BE2C (cell line): ENCODE data around the gene UQCC2.

Experiments used
- DNase-seq: peaks from one replicate; pipeline ENCODE4 v3.0.0-alpha.2; 2020
- H3K27me3 ChIP-seq: fragments of 250-450 bp; sonication (Bioruptor Pico); 2 replicates; pipeline ENCODE4 v1.5.1; 2020; ENCODE audit warnings: mild to moderate bottlenecking
- H3K36me3 ChIP-seq: fragments of 250-450 bp; sonication (Bioruptor Pico); 2 replicates; pipeline ENCODE4 v1.5.1; 2020; ENCODE audit warnings: mild to moderate bottlenecking
- H3K4me1 ChIP-seq: fragments of 250-450 bp; sonication (Bioruptor Pico); 2 replicates; pipeline ENCODE4 v1.5.1; 2020
- H3K4me3 ChIP-seq: 2 replicates; pipeline ENCODE4 v1.5.1; 2011; ENCODE audit warnings: low read depth, low read length
- H3K9me3 ChIP-seq: fragments of 250-450 bp; sonication (Bioruptor Pico); 2 replicates; pipeline ENCODE4 v1.5.1; 2020
- TF ChIP-seq, protein P1 (sequence below): IDR thresholded peaks from 2 replicates; pipeline ENCODE4 v1.5.1; 2012; ENCODE audit warnings: mild to moderate bottlenecking, low read depth, low read length

Gene UQCC2

DNA sequence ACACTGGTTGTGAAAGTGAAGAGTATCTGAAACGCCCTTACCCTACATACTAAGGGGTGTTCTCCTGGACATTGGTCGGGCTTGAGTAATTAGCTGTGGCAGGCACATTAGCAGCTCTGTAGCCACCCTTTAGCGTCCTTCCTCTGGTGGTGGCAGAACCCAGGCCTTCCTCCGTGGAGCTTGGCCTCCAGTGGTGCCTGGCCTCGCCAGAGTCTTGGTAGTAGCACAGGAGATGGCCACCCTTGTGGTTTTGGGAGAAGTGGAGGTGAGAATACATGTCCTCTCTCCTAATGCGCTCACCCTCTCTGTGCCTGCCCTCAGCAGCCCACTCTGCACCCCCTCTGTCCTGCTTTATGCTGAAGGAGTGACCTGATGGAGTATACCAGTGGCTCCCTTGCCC is 17.6 kb upstream of the UQCC2 start:
- H3K4me1 ChIP-seq, result no peaks in the 10 kb centered on the region
- no peaks in the 10 kb centered on the region for H3K27me3 ChIP-seq
- DNase-seq, result no peak
- TF ChIP-seq, protein P1, sequence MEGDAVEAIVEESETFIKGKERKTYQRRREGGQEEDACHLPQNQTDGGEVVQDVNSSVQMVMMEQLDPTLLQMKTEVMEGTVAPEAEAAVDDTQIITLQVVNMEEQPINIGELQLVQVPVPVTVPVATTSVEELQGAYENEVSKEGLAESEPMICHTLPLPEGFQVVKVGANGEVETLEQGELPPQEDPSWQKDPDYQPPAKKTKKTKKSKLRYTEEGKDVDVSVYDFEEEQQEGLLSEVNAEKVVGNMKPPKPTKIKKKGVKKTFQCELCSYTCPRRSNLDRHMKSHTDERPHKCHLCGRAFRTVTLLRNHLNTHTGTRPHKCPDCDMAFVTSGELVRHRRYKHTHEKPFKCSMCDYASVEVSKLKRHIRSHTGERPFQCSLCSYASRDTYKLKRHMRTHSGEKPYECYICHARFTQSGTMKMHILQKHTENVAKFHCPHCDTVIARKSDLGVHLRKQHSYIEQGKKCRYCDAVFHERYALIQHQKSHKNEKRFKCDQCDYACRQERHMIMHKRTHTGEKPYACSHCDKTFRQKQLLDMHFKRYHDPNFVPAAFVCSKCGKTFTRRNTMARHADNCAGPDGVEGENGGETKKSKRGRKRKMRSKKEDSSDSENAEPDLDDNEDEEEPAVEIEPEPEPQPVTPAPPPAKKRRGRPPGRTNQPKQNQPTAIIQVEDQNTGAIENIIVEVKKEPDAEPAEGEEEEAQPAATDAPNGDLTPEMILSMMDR, result no peak
- no peak overlapping the region for H3K4me3 ChIP-seq
- no peaks in the 10 kb centered on the region for H3K9me3 ChIP-seq
- no peaks in the 10 kb centered on the region for H3K36me3 ChIP-seq

DNA sequence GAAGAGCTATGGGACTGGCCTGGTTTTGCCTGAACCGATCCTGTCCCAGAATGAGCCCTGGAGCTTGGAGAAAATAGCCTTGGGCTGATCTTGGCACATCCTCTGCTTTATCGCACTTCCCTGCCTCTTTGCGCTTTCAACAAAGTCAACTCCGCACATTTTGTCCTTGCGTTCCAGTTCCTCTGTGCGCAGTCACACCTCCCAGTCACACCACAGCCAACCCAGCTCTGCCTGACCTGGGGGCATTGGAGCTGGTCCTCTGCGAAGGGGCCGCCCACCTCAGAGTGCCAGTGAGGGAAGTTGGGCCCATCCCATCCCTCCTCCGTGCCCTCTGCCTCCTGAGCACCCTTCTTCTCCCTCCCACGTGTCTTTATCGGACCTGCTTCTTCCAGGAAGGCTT is 16.9 kb upstream of the UQCC2 start:
- H3K27me3 ChIP-seq, result no peaks in the 10 kb centered on the region
- no peaks in the 10 kb centered on the region for H3K4me1 ChIP-seq
- H3K36me3 ChIP-seq, result no peaks in the 10 kb centered on the region

DNA sequence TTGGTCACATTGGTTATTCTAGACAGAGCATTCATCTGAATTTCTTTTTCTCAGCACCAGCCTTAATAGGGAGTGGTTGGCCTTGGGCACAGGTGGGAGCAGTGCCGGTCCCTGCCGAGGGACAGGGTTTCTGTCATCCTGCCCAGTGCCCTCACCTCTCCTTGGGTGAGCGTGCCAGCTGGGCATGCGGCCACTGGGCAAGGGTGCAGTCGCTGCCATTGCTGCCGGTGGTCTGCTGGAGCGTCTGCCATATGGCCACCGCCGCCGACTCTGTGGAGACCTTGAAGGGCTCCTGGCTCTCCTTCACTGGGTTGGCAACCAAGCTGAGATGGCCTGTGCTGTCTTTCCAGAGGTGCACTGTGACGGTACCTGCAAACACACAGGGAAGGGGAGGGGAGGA is 16.4 kb upstream of the UQCC2 start:
- no peaks in the 10 kb centered on the region for H3K9me3 ChIP-seq
- H3K4me3 ChIP-seq, result no peak overlapping the region
- H3K27me3 ChIP-seq, result no peaks in the 10 kb centered on the region
- DNase-seq, result no peak
- H3K36me3 ChIP-seq, result no peaks in the 10 kb centered on the region
- TF ChIP-seq, protein P1, result no peak
- no peaks in the 10 kb centered on the region for H3K4me1 ChIP-seq

More for the DNA sequence above, 16.9 kb upstream of the UQCC2 start:
- no peak overlapping the region for H3K4me3 ChIP-seq
- no peaks in the 10 kb centered on the region for H3K9me3 ChIP-seq
- TF ChIP-seq, protein P1, result no peak
- no peak for DNase-seq

DNA sequence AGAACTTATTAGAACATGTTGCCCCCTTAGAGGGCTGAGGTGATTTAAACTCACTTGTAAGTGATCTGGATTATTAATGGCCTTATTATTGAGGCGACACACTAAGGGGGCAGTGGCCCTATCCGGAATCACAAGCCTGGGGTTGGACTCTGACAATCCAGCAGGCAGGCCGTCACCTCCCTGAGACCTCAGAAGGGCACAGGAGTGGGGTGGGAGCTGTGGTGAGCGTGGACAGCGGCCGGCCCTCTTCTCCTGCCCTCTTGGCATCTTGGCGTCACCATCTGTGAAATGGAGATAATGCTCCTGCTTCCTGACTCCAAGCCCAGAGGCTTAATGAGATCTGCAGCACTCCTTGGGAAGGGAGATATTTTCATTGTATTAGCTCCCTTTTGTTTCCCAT is 15.6 kb upstream of the UQCC2 start:
- Histone ChIP-seq H3K9me3 (no peaks in the 10 kb centered on the region), H3K4me3 (no peak overlapping the region), H3K27me3 (no peaks in the 10 kb centered on the region), H3K4me1 (no peaks in the 10 kb centered on the region), H3K36me3 (no peaks in the 10 kb centered on the region)
- DNase-seq, result no peak
- TF ChIP-seq, protein P1, result no peak

DNA sequence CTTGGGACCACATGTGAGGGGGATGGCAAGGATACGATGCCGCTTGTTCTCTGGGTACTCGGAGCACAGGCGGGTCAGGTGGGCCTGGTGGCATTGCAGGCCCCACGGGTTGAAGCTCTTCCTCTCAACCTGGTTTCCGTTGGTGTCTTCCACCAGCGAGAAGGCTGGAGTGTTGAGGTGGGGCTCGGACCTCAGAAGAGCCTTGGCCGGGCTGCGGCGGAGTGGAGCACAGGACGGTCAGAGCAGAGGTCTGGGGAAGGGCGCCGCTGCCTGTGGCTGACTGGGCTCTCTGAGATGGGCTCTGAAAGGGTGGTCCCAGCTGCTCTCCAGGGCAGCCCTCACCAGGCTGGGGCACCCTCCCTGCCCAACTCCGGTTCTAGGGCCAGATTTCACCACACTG is 15.2 kb upstream of the UQCC2 start:
- no peaks in the 10 kb centered on the region for H3K4me1 ChIP-seq
- no peaks in the 10 kb centered on the region for H3K36me3 ChIP-seq
- no peak for DNase-seq
- H3K9me3 ChIP-seq, result no peaks in the 10 kb centered on the region
- no peak overlapping the region for H3K4me3 ChIP-seq
- TF ChIP-seq, protein P1, result no peak
- no peaks in the 10 kb centered on the region for H3K27me3 ChIP-seq

DNA sequence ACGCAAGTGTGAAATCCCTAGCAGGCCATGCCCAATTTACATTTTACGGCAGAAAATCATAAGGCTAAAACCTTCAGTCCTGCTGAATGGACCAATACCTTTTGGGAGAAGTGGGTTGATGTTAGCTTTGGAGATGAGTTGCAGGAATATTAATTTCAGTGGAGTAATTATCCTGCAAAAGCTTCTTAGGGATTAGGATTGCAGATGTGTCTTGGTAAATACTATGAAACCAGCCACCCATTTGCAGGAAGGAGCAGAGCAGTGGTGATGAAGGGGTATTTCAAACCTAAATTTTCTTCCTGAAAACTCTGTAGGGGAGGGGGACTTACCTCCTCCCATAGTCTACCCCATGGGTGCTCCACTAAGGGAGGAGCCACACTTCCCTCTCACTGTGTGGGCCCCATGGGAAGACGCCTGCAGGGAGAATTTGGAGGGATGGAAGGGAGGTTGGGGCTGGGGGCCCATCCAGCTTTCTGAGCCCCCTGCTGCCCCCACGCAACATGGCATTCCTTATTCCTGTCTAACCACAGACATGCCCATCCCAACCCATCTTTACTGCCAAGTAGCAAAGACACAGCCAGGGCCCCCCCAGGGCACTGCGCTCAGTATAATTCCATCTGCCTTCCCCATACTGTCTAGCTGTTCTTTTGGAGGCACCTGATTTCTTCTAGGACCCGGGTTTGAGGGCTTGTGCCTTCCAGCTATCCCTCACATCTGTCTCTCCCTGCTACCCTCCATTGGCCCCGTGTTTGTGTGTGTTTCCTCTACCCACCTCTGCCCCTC is 14.6 kb upstream of the UQCC2 start:
- no peaks in the 10 kb centered on the region for H3K9me3 ChIP-seq
- no peaks in the 10 kb centered on the region for H3K27me3 ChIP-seq
- TF ChIP-seq, protein P1, result no peak
- no peaks in the 10 kb centered on the region for H3K4me1 ChIP-seq
- no peak for DNase-seq
- H3K36me3 ChIP-seq, result no peaks in the 10 kb centered on the region
- H3K4me3 ChIP-seq, result no peak overlapping the region
